Measurements from ENCODE around the gene MOB1B.

- TF ChIP-seq CTCF (IDR thresholded peaks at IDR 0.05 in 2 of 3, conservative IDR thresholded peaks at IDR 0.05 in 1 of 3; ENCODE audit: control insufficient read depth in 2 of 3, extremely low read depth in 1 of 3, insufficient read depth in 1 of 3, low read depth in 3 of 3, low read length in 3 of 3) (no peak), EP300 (IDR thresholded peaks at IDR 0.05; ENCODE audit: borderline replicate concordance in 1 of 2, control insufficient read depth in 1 of 2, low read depth in 2 of 2, low read length in 2 of 2) (no peak), KDM1A (IDR thresholded peaks at IDR 0.05; ENCODE audit: borderline replicate concordance) (no peak), POLR2A (IDR thresholded peaks at IDR 0.05; ENCODE audit: low read depth, low read length) (no peak)
These were observed 33.4 kb upstream of the MOB1B start for GRCh38 chr4:70868778-70869177.
